ENCODE measurements around the gene C16orf74. TPM values are rescaled to one million over a fixed set of nuclear protein-coding genes. Genes with fewer than 3 reads are reported as not detected.
A peak's percentile ranks its signal among the peaks of the same experiment; 100 is the strongest.

The C16orf74 gene
- total RNA-seq (2014; rRNA removed; shearing (Covaris generic)), result 14.1 and 17.8 TPM in 2 replicates

DNA sequence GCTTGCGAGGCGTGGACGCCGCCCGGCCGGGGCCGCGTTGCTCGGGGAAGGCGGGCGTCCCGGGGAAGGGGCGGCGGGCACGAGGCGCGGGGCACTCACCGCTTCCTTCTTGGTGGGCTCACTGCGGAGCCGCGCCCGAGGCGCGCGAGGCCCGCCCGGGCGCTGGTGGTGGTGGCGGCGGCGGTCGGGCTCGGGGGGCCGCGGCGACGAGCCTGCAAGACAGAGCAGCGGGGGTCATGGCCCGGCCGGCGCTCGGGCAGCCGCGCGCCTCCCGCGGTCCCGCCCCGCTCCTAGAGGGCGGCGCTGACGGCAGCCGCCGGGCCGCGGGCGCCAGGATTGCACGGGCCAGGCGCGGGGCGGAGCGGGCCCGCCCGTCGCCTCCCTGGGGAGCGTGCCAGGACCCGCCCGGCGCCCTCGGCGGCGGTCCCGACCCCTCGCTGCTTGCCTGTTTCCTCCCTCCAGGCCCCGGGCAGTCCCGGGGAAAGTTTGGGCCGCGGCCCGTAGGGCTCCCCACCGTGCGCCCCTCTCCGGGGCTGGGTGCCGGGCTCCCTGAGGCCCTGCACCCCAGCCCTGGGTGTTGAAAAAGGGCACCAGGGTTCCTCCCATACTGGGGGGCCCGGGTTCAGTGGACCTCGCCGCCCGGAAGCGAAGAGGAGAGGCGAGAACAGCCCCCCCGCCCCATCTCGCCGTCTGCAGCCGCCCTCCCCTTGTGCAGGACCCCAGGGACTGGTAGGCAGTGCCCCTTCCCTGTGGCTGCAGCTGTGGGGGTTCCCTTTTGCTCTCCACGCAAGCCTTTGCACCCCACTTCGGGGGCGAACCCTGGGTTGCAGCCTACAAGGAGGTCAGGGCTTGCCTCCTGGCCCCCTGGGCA is at the start of gene C16orf74:
Gene C16orf74 (minus strand): TSS at position 270 of the 871 bp plus-strand sequence. CDS start 15,879 bp downstream, outside the sequence.
- DNase-seq (ENCODE audit: low read depth), result peak; percentile 65

DNA sequence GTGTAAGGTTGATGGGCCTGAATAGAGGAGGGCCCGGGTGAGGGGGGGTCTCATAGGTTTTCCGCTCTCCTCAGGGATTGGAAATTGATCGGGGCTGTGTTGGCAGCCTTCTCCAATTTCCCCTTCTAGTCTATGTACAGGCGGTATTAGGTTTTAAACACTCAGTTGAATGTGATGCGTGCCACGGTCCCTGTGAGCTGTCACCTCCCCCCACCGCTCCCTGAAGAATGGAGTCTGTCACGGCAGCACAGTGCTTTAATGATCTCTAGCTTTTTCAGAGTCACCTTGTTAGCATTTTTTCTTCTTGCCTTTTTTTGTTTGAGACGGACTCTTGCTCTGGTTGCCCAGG is 49.4 kb upstream of the C16orf74 start:
- DNase-seq (ENCODE audit: low read depth), result no peak

DNA sequence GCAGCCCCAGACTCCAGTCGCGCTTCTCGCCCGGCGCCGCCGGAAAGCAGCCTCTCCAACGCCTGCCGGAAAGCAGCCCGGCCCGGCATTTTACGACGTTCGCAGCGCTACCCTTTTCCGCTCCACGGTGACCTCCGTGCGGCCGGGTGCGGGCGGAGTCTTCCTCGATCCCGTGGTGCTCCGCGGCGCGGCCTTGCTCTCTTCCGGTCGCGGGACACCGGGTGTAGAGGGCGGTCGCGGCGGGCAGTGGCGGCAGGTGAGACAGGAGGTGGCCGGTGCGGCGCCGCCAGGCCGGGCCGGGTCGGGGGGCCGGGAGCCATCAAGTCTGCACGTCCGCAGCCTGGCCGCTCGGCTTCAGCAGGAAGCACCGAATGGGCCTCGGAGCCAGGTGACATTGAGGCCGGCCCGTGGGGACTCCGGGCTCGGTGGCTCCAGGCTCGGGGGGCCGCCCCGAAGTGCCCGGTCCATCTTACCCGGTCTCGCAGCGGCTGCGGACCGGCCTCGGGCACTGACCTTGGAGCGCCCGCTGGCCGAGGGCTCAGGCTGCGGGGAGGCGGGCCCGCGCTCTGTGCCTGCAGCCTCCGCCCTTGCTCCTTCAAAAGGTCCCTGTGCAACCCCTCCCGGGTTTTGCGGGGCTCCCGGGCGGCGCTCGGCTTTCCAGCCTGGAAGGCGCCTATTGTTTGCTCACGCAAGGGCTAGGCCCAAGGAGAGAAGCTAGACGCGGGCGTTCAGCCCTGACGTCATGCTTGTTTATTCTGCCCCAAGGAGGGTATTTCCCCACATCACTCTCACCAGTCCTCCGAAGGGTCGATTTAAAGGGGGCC is 48.8 kb upstream of the C16orf74 start, which contains the start of the genes COX4I1 and EMC8:
Gene COX4I1 (plus strand): TSS at position 199 of the 824 bp plus-strand sequence. CDS start 1,511 bp downstream, outside the sequence.
Gene EMC8 (minus strand): TSS at position 48 of the 824 bp plus-strand sequence. CDS start 249 bp downstream, outside the sequence.
- peak; percentile 93 for DNase-seq (ENCODE audit: low read depth)

DNA sequence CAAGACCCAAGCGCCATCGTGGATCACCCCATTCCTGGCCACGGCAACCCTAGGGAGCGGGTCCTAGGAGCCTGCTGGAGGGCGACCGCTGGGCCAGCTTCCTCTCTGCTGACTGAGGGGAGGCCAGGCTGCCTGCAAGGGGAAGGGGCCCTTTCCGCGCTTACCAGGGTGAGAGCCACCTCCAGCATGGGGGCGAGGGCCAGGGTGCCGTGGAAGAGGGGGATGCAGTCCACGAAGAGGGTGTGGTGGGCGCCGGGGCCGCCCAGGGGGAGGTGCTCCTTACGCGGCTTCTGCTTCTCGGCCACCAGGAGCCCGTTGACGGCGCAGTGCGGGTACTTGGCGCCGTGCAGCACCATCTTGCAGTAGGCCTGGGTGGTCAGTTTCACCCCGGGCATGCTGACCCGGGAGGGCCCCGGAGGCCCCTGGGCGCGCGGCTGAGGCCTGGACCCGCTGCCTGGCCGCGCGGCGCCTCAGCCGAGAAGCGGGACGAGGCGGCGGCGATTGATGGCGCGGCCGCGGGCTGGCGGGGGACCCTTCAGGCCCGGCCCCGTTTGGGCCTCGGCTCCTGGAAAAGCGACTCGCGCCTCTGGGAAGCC is 48.1 kb upstream of the C16orf74 start:
- DNase-seq (ENCODE audit: low read depth), result peak; percentile 28

DNA sequence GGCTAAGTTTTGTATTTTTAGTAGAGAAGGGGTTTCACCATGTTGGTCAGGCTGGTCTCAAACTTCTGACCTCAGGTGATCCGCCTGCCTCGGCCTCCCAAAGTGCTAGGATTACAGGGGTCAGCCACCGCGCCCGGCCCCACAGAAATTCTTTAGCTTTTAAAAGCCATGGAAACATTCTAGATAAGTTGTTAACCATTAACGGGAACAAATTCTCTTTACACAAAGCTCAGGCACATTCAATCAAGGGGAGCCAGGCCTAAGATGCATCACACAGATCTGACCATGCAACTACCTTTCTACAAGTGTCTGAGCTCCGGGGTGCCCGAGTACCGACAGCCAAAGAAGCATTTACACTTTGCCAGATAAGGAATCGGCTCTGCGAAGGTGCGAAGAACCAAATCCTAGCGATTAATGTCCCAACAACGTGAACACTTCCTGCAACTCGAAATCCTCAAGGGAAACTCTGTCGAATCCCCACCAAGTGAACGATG is 47.4 kb upstream of the C16orf74 start:
- DNase-seq (ENCODE audit: low read depth), result no peak

DNA sequence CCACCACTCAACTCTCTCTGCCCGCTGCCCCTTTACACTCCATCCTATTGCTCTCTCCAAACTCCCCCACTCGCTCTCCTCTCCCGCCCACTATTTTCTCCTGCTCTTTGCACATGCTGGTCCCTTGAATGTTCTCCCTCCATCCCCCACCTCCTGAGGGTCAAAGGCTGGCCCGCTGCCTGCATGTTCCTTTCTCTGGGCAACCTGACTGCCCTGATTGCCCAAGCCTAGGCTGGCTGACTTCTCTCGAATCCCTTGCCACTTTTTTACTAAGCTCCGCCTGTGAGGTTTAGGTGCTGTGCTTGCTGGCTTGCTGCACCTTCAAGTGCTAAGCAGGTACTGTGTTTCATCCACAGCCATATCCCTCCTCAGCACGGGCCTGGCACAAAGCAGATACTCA is 45.7 kb upstream of the C16orf74 start:
- no peak for DNase-seq (ENCODE audit: low read depth)

DNA sequence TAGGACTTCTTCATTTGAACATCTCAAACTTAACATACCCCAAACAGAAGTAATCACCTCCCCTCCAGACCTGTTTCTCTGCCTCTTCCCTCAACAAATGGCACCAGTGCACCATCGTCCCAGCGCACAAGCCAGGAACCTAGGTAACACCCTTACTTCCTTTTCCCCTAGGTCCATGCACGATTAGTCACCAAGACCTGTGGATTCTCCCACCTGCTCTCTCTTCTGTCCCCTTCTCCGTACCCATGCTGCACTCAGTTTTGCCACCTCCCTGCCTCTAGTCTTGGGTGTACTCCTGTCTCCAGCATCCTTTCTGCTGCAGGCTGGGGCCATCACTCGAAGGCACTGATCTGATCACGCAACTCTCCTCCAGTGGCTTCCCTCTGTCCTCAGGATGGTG is 45.3 kb upstream of the C16orf74 start:
- no peak for DNase-seq (ENCODE audit: low read depth)

DNA sequence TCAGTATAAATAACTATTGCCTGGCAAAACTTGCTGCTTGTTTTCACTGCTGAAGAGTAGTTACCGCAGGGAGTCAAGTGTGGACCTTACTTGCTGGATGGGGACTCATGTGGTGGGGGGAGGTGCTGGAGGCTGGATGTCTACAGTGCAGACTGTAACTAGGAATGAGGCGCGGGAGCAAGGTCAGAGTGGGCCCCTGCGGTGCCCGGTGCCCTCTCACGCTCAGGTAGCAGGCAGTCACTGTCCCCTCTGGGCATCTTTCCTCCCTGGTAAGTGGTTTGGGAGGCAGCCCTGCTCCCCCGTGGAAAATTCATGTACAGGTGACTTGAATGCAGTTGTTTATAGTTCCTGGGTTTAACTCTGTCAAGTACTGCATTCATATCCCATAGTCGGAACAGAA is 43.8 kb upstream of the C16orf74 start:
- no peak for DNase-seq (ENCODE audit: low read depth)

DNA sequence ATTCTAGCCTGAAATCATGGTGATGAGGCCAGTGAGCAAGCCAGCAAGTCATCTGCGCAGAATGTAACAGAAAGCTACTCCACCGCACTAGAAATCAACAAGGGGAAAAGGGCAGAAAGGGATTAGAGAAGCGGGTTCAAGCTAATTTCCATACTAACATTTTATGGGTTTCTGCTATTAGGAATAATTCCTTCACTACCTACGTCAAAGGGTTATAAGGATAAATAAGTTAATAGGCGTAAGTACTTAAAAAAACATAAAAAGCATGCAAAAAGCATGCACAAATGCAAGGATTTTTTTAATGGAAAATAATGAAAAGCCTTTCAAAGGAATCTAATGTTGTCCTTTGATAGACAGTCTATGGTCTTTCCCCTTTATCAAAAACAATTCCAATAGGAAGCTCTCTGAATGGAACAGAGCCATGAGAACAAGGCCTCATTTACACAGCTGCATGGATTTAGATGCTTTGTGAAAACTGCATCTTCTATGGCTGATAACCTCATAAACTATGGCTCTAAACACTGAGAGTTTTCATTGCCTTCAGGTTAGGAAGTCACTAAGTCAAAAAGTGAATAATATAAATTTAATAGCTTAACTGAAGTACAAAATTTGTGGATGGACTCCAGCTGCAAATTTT is 42.9 kb upstream of the C16orf74 start:
- DNase-seq (ENCODE audit: low read depth), result no peak

DNA sequence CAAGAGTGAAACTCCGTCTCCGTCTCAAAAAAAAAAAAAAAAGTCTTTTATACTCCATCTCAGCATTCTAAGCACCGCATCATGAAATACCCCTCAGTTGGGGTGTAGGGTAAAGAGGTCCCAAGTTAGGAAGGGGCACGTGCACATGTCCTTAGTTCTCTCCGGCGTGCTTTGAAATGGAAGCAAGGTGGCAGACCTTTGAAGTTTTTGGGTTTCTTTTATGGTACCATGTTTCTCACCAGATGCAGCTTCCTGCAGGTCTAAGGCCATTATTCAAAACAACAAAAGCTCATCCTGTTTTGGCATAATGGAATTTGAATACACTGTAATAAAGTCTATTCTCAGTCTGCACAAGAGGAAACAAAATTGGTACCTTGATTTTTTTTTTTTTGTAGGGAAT is 38.9 kb upstream of the C16orf74 start:
- no peak for DNase-seq (ENCODE audit: low read depth)

DNA sequence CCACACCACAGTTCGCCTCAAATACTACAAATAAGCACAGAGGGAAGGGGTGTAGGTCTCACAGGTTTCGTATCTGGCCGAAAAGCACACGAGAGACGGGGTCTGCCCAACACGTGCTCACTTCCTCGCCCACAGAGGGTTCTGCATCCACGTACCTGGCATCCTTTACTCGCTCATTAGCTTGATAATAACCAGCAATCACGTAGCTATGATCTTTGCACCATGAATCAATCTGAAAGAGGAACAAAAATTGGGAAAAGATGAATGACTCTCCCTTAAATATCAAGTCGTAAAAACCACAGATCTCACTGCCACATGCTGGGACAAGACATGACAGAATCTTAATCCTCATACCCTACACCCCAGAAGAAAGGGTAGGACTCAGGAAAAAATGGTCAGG is 37.9 kb upstream of the C16orf74 start:
- DNase-seq (ENCODE audit: low read depth), result no peak

DNA sequence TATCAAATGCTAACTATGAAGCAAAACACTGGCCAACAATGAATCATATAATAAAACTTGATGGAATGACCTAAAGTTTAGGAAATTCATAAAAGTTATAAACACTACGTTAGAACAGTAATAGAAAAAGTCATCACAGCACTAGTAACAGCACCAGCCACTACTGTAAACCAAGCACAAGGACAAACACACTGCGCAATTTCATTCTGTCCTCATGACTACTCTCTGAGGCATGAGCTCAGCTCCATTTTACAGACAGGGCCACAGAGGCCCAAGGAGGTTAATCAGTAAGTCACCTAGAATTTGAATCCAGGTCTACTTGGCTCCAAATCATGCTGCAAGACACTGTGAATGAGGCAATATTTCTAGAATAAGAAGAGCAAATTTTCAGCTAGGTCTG is 35.0 kb upstream of the C16orf74 start:
- DNase-seq (ENCODE audit: low read depth), result no peak

DNA sequence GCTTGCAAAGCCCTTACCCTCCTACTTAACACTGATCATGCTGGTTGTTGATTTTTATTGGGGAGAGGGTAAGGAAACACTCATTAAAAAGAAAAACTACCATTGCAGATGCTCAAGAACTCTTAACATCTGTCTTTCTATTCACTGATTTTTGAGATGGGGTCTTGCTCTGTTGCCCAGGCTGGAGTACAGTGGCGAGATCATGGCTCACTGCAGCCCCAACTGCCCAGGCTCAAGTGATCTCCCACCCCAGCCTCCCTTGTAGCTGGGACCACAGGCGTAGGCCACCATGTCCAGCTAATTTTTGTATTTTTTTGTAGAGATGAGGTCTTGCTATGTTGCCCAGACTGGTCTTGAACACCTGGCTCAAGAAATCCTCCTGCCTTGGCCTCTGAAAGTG is 33.9 kb upstream of the C16orf74 start:
- DNase-seq (ENCODE audit: low read depth), result no peak

DNA sequence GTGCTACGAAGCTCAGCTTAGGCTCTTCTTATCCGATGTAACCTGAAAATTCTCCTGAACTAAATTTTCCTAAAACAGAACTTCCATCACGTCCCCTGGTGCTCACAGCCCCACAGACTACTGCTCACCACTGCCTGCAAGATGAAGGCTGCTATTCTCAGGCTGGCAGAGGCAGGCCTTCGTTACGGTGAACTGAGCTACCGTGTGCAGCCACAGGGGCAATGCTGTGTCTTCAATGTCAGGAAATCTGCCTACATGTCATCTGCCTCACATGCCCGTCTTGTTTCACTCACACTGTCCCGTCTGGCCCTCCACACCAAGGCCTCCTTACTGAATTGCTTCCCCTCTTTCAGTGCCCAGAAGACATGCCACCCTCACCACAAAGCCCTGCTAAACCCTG is 32.5 kb upstream of the C16orf74 start:
- DNase-seq (ENCODE audit: low read depth), result no peak

DNA sequence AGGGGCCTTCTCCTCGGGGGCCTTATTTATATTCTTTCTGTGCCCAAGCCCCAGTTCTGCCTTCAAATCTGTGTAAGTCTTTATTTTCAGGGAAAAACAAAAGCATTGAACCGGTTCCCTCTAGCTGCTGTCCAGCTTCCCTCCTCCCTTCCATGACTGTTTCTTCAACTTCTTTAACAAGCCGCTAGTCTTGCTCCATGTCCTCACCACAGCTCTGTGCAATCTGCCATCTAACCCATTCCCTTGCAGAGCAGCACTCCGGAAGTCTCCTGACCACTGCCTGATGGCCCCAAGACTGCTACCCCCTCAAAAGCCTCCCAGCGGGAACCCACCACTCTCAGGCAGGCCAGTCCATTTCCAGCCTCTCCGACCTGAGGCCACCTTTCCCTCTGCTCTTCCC is 31.6 kb upstream of the C16orf74 start:
- DNase-seq (ENCODE audit: low read depth), result no peak

DNA sequence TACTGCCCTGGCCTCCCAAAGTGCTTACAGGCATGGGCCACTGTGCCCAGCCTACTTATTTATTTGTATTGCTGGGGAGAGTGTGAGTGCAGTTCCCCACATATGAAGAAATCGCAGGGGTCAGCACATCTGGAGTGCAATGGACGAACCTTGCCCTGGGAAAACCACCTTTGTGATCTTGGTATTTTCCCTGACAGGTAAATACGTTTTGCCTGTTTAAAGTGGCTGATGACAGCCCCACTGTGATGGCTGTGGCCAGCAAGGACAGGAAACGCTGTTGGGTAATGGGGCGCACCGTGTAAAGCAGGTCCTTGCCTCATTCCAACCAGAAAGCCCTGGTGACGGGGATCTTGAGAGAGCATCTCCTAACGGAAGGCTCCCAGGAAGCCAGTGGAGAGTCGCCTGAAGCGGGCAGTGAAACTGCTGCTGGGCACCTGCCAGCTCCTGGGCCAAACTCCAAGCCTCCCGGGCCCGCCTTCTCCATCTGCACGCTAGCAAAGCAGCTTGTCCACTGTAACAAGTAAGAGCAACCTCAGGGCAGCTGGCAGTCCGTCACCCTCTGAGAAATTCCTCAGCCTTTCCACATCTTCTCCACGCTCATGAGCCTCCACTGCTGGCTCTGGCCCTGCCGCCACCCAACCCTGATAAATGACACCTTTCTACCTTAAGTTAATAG is 30.9 kb upstream of the C16orf74 start:
- DNase-seq (ENCODE audit: low read depth), result no peak

DNA sequence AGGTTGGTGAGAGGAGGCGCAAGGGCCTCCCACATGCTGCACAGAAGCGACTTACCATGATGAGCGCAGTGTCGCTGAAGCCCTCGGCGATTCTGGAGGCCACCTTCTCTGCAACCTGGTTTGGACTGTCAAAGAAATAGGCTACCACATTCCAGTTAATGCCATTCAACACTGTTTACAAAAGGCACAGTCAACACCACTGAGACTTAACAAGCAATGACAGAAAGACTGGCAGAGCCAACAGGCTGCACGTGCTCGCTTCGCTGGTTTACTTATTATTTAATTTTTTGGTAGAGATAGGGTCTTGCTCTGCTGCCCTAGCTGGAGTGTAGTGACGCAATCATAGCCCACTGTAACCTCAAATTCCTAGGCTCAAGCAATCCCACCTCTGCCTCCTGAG is 30.3 kb upstream of the C16orf74 start:
- no peak for DNase-seq (ENCODE audit: low read depth)

DNA sequence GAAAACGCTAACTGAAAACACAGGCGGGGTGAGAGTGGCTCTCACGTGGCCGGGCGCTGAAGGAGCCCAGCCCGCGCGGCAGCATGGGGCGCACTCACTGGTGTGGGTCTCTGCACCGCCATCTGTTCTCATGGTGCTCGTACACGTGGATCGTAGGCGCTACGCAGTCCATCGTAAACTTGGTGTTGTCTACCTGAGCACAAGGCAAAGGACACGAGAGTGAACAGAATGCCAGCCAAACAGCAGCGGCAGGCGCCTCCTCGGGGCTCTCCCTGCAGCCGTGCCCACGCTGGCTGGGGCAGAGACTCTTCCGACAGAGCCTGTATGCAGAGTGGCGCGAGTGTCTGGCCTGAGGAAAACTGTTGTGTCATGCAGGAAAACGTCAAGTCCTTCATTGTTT is 29.4 kb upstream of the C16orf74 start:
- DNase-seq (ENCODE audit: low read depth), result no peak

DNA sequence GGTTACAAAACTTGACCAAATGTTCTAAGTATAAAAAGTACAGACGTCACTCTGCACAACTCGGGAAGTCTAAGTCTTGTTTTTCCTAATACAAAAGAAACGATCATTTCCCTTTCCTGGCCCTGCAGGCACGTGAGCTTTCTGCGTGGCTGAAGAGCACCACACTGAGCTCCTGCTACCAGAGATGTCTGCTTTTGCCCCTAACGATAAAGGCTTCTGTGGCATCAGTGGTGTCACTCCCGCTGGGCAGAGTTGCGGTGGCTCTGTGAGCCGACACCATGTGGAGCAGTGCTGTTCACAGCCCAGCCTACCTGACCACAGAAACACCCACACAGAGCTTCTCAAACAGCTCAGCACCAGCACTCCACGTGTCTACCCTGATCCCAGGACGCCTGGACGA is 28.0 kb upstream of the C16orf74 start:
- DNase-seq (ENCODE audit: low read depth), result no peak

DNA sequence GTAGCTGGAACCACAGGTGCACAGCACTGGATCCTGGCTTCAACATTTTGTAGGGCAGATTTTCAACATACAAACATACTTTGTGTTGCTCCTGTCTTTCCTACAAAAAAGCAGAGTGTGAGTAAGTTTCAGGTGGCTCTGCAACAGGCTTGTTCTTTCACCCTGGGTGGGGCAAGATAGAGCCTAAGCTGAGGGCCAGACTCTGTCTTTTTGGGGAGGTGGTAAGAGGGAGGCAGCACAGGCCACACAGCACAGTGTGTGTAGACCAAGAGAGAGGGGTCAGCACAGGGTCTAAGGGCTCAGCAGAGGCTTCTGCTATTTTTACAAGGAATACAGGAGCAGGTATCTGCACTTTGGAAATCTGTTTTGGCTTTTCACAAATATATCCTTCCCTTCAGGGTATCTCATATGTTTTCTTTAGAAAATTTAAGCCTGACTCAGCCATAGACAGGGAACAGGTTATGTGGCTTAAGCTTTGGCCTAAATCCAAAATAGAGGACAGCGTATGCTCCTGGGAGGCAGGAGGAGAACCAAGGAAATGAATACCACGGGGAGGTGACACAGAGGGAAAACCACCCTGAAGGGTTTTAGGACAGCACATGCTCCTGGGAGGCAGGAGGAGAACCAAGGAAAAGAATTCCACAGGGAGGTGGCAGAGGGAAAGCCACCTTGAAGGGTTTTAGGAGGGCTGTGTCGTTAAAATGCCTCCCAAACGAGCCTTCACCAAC is 26.9 kb upstream of the C16orf74 start:
- DNase-seq (ENCODE audit: low read depth), result peak; percentile 46
